NCI-H524 (cell line): Measurements from ENCODE around the gene FCGR2B.
"Not testable (repeated sequence)": the region's sequence is repeated elsewhere in the genome, so short reads cannot be mapped to it uniquely, and the experiment has no call there.

Experiments
- DNase-seq, 2 experiments: peaks; one replicate each; lab custom pipeline; 2025; lab: John Stamatoyannopoulos, UW

Gene FCGR2B

GRCh38 chr1:161647507-161648360 lies 15.2 kb upstream of the FCGR2B start:
- DNase-seq = peak in 1 of 2 experiments; percentile 0

DNA sequence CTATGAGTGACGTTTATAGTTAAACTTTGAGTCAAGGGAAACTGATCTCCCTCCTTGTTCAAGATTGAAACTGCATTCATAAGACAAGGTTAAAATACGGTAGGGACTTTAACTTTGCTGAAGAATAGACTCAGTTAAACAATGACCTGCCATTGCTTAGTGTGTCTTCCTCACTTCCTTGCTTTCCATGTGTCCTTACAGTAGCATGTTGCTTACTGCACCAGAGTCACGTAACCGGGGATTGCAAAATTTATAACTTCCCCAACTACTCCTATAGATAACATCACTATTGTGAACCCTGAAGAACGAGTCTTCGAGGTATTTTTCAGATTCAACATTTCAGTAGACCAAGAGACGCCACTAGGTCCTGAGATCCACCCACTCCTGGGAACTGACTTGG lies 9.4 kb upstream of the FCGR2B start:
- not testable (repeated sequence) for DNase-seq

GRCh38 chr1:161653971-161654370 lies 9.0 kb upstream of the FCGR2B start:
- DNase-seq = not testable (repeated sequence)

GRCh38 chr1:161658524-161658923 lies 4.4 kb upstream of the FCGR2B start:
- not testable (repeated sequence) for DNase-seq

DNA sequence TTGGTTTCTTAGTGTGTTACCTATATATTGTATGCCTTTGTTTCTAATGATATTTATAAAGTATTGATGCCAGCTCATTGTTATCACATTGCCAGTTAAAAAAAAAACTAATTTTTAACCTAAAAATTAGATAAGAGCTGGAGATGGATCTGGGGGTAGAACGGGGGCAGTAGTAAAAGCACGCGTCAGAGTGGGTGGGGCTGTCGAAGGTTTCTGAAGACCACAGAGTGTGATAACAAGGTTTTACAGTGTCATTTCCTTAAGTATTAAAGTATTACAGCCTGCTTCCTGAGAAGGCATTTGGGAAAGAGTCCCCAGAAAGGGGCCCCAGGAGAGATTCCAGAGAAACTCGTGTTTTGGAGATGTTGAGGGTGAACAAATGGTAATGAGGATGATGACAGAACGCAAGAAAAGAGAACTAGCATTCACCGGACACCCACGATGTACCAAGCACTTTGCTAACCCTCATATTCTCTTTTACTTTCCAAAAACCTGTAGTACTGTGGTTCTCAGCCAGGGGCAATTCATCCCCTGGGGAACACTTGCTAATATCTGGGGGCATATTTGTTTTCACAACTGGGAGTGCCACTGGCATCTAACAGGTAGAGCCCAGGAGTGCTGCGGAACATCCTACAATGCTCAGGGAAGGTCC lies 1.2 kb upstream of the FCGR2B start:
- DNase-seq = not testable (repeated sequence)

GRCh38 chr1:161663569-161663968 lies 626 bp downstream of the FCGR2B start:
- not testable (repeated sequence) for DNase-seq

DNA sequence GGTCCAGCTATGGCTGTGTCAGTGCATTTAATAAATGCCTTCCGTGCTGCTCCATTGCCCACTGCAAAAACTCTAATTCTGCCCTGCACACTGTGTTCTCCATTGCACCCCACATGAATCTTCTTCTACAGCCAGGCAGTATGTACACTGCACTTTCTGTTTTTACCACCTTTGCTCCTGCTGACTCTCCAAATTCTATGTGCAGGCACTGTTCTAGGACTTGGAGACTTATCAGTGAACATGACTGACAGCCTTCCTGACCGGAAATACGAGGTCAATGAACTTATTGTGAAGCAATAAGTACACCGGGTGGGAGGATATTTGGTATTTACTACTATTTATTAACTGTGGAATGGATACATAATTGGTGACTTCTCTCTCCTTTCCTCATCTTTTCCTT lies 1.7 kb downstream of the FCGR2B start:
- not testable (repeated sequence) for DNase-seq

- DNase-seq = not testable (repeated sequence)
These were observed 8.4 kb downstream of the FCGR2B start for GRCh38 chr1:161671045-161672020.

- DNase-seq = not testable (repeated sequence)
These were observed 10.5 kb downstream of the FCGR2B start for GRCh38 chr1:161673437-161673836.

DNA sequence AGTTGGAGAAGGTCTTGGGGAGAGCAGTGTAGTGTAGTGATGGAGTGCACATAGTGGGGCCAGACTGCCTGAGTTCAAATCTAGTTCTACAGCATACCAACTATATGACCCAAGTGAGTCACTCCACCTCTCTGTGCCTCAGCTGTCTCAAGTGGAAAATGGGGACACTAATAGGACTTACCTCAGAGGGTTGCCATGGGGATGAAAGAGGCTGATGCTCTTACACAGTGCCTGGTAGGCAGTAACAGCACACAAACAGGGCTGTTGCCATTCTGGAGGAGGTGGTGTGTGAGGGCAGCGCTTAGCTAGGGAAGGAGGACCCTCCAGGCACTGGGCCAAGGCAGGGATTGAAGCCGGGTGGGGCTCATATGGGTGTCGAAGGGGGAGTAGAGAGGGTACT lies 11.5 kb downstream of the FCGR2B start:
- DNase-seq = not testable (repeated sequence)

GRCh38 chr1:161674908-161675307 lies 12.0 kb downstream of the FCGR2B start:
- not testable (repeated sequence) for DNase-seq

- no peak for DNase-seq
These were observed 13.5 kb downstream of the FCGR2B start for GRCh38 chr1:161676441-161676840.

DNA sequence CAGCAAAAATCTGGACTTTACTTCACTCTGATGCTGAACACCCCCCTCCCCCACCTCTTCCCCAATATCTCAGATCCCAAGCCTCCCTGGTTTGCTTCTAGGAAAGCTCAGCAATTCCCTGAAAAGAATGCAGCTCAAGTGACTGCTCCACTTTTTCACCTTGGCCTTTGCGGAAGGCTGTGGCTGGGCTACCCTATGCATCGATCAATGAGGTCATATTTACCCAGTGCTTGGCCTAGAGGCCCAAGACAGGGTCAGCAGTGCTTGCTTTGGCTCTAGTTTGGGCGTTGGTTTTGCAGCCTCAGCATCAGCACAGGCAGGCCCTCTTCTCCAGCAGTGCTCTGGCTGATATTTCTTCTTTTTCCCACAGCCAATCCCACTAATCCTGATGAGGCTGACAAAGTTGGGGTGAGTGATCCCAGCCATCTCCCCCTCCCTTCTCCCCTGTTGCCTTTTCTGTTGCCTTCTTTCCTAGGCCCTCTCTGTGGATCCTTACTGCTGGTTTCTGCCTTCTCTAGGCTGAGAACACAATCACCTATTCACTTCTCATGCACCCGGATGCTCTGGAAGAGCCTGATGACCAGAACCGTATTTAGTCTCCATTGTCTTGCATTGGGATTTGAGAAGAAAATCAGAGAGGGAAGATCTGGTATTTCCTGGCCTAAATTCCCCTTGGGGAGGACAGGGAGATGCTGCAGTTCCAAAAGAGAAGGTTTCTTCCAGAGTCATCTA lies 14.2 kb downstream of the FCGR2B start:
- DNase-seq = no peak

DNA sequence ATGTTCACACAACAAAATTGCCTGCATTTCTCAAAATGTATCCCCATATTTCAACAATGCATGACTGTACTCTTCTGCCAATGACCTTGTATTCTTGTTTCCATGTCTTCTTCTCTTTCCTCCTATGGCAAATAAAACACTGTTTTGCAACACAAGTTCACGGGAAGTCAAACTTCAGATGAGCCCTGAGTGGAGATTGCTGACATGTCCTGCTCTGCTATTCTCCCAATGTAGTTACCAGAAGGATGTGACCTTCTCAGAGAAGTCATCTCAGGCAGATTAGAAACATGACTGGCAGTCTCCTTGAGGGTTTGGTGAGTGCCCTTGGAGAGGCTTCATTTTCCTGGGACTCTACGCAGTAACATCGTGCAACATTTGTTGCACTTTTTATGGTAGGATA lies 15.6 kb downstream of the FCGR2B start:
- DNase-seq = no peak

- DNase-seq = no peak
These were observed 18.9 kb downstream of the FCGR2B start for GRCh38 chr1:161681879-161682278.

- no peak for DNase-seq
These were observed 26.0 kb downstream of the FCGR2B start for GRCh38 chr1:161688946-161689345.

DNA sequence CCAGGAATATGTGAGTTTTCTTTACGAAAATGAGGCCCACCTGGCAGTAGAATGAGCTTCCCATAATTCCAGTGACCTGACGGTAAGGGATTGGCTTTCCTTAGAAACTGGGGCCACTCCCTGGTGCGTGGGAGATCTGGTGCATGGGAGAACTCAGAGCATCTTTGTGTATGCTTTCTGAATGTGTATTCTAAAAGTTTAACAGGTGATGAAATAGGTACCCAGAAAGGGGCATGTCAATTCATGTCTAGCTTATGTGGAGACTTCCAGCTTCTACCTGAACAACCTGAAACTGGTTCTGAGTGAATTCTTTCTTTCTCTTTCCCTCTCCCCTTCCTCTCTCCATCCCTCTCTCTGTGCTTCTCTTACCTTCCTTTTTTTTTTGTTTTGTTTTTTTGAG lies 28.9 kb downstream of the FCGR2B start:
- no peak for DNase-seq

DNA sequence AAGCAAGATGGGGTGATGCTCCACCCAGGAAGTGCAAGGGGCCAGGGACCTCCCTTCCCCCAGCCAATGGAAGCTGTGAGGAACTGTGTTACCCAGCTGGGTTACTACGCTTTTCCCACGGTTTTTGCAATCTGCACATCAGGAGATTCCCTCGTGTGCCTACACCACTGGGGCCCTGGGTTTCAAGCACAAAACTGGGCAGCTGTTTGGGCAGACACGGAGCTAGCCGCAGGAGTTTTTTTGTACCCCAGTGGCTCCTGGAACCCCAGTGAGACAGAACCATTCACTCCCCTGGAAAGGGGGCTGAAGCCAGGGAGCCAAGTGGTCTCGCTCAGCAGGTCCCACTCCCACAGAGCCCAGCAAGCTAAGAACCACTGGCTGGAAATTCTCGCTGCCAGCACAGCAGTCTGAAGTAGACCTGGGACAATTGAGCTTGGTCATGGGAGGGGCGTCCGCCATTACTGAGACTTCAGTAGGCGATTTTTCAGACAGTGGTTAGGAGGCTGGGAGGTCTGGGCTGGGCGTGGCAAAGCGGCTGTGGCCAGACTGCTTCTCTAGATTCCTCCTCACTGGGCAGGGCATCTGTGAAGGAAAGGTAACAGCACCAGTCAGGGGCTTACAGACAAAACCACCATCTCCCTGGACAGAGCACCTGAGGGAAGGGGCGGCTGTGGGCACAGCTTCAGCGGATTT lies 30.2 kb downstream of the FCGR2B start:
- not testable (repeated sequence) for DNase-seq

GRCh38 chr1:161698302-161698701 lies 35.4 kb downstream of the FCGR2B start:
- DNase-seq = not testable (repeated sequence)

- DNase-seq = no peak
These were observed 39.3 kb downstream of the FCGR2B start for GRCh38 chr1:161702250-161702649.

DNA sequence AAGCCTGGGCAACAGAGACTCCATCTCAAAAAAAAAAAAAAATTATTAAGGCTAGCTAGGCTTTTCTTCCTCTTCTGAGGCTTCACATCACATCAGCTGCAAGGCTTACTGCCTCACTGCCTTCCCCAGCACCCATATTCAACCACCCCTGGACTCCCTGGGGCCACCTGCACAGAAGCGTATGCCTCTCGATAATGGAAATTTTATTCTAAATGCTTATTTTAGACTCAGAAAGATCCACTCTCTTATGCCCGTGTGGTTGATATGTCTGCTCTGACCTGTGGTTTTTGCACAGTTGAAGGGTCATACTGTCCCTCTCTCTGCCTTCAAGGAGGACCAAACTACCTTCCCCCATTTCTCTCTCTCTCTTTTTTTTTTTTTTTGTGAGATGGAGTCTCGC lies 42.6 kb downstream of the FCGR2B start:
- no peak for DNase-seq
